Stimulated activated CD8-positive, alpha-beta memory T cell treated with anti-CD3 and anti-CD28 coated beads, Interleukin-4, amount 100 ng/mL, for 24 hours (primary cell): ENCODE results near the gene PPP1R15A.
"Not testable (repeated sequence)": the region's sequence is repeated elsewhere in the genome, so short reads cannot be mapped to it uniquely, and the experiment has no call there.

Source experiments
- DNase-seq: peaks from one replicate; pipeline ENCODE4 v3.0.0-alpha.2; 2020; ENCODE audit warnings: low read depth

Gene PPP1R15A

GRCh38 chr19:48872182-48872883 lies at the start of gene PPP1R15A:
PPP1R15A (plus strand) TSS chr19:48872421; CDS start chr19:48873234, 813 bp downstream.
- DNase-seq: peak; percentile 98

- no peak for DNase-seq
Measured at GRCh38 chr19:48822514-48822913, 49.7 kb upstream of the PPP1R15A start.

- DNase-seq: no peak
Measured at GRCh38 chr19:48826606-48827020, 45.6 kb upstream of the PPP1R15A start.

GRCh38 chr19:48830088-48830487 lies 42.1 kb upstream of the PPP1R15A start:
- no peak for DNase-seq

- no peak for DNase-seq
Measured at GRCh38 chr19:48830965-48831364, 41.3 kb upstream of the PPP1R15A start.

GRCh38 chr19:48833049-48833448 lies 39.2 kb upstream of the PPP1R15A start:
- DNase-seq: no peak

- no peak for DNase-seq
Measured at GRCh38 chr19:48833977-48834376, 38.2 kb upstream of the PPP1R15A start.

GRCh38 chr19:48835734-48836088 lies 36.5 kb upstream of the PPP1R15A start:
- DNase-seq: peak; percentile 89

- DNase-seq: no peak
Measured at GRCh38 chr19:48836089-48837017, 35.9 kb upstream of the PPP1R15A start, which contains the start of gene HSD17B14. HSD17B14 (minus strand) TSS chr19:48836491; CDS start chr19:48836411, 80 bp downstream.

- DNase-seq: peak; percentile 78
Measured at GRCh38 chr19:48837051-48837524, 35.1 kb upstream of the PPP1R15A start.

- DNase-seq: no peak
Measured at GRCh38 chr19:48837687-48838086, 34.5 kb upstream of the PPP1R15A start.

- DNase-seq: no peak
Measured at GRCh38 chr19:48841047-48841446, 31.2 kb upstream of the PPP1R15A start.

- DNase-seq: no peak
Measured at GRCh38 chr19:48841571-48841970, 30.6 kb upstream of the PPP1R15A start.

- DNase-seq: no peak
Measured at GRCh38 chr19:48842789-48843162, 29.4 kb upstream of the PPP1R15A start.

GRCh38 chr19:48844472-48844871 lies 27.7 kb upstream of the PPP1R15A start:
- no peak for DNase-seq

GRCh38 chr19:48845384-48845783 lies 26.8 kb upstream of the PPP1R15A start:
- no peak for DNase-seq

- DNase-seq: not testable (repeated sequence)
Measured at GRCh38 chr19:48846659-48847058, 25.6 kb upstream of the PPP1R15A start.

GRCh38 chr19:48852292-48852691 lies 19.9 kb upstream of the PPP1R15A start:
- no peak for DNase-seq

- no peak for DNase-seq
Measured at GRCh38 chr19:48853483-48853882, 18.7 kb upstream of the PPP1R15A start.

GRCh38 chr19:48854103-48854502 lies 18.1 kb upstream of the PPP1R15A start:
- DNase-seq: no peak

GRCh38 chr19:48856921-48857320 lies 15.3 kb upstream of the PPP1R15A start:
- DNase-seq: no peak

- peak; percentile 67 for DNase-seq
Measured at GRCh38 chr19:48858984-48859710, 13.1 kb upstream of the PPP1R15A start.
